PC-9 (cell line): ENCODE data around the gene MDC1. TPM values are rescaled to one million over a fixed set of nuclear protein-coding genes. Genes with fewer than 3 reads are reported as not detected.

Experiments used
- BruUV-seq: library from RNA; stranded (reverse); fragments of 400-500 nt; replicated peaks from 2 replicates; lab custom pipeline; 2021; lab: Mats Ljungman, UMichigan
- CTCF ChIA-PET: fragments of 300-600 bp; sonication (Branson Sonifier 250); formaldehyde crosslinking; loops from one replicate; lab custom pipeline; 2022; ENCODE audit warnings: antibody characterized with exemption; lab: Charles Lee
- POLR2A ChIA-PET: fragments of 300-600 bp; sonication (Branson Sonifier 250); formaldehyde crosslinking; loops from one replicate; lab custom pipeline; 2022; ENCODE audit warnings: antibody characterized with exemption; ENCODE audit not compliant: unreplicated experiment; lab: Charles Lee
- DNase-seq, 2 experiments: peaks; one replicate each; pipeline versions ENCODE4 v3.0.0 to v3.0.0-alpha.2; 2015 to 2022; ENCODE audit warnings: mixed read lengths in 1 of 2
- H2AFZ ChIP-seq: fragments of 200-600 bp; sonication (generic); 2 replicates; pipeline ENCODE4 v1.8.1; 2017; ENCODE audit warnings: antibody characterized with exemption
- H3F3A ChIP-seq: fragments of 200-600 bp; sonication (generic); 2 replicates; pipeline ENCODE4 v1.8.1; 2017; ENCODE audit warnings: antibody characterized with exemption, mild to moderate bottlenecking, low read depth; ENCODE audit not compliant: insufficient read depth
- H3K27ac ChIP-seq: fragments of 200-600 bp; sonication (generic); 2 replicates; pipeline ENCODE4 v1.6.1; 2016; ENCODE audit warnings: mixed run types
- H3K27me3 ChIP-seq: fragments of 200-600 bp; sonication (generic); 2 replicates; pipeline ENCODE4 v1.6.1; 2016; ENCODE audit warnings: low read depth, mixed run types; ENCODE audit not compliant: insufficient read depth
- H3K36me3 ChIP-seq: fragments of 200-600 bp; sonication (generic); 2 replicates; pipeline ENCODE4 v1.6.1; 2016; ENCODE audit warnings: low read depth, mixed run types
- H3K4me1 ChIP-seq: fragments of 200-600 bp; sonication (generic); replicated peaks from 2 replicates; pipeline ENCODE4 v1.6.1; 2016; ENCODE audit warnings: mixed run types; ENCODE audit not compliant: insufficient read depth
- H3K4me2 ChIP-seq: fragments of 200-600 bp; sonication (generic); 2 replicates; pipeline ENCODE4 v1.6.1; 2017; ENCODE audit warnings: mixed run types
- H3K4me3 ChIP-seq: fragments of 200-600 bp; sonication (generic); 2 replicates; pipeline ENCODE4 v1.6.1; 2016; ENCODE audit warnings: mixed run types
- H3K79me2 ChIP-seq: fragments of 200-600 bp; sonication (generic); 2 replicates; pipeline ENCODE4 v1.6.1; 2017; ENCODE audit warnings: low read depth, mixed run types
- H3K9me2 ChIP-seq: fragments of 200-600 bp; sonication (generic); 2 replicates; pipeline ENCODE4 v1.8.1; 2017; ENCODE audit warnings: mild to moderate bottlenecking; ENCODE audit not compliant: insufficient read depth
- H3K9me3 ChIP-seq: fragments of 200-600 bp; sonication (generic); 2 replicates; pipeline ENCODE4 v1.8.1; 2016; ENCODE audit warnings: low read depth; ENCODE audit not compliant: insufficient read depth
- H4K20me1 ChIP-seq: fragments of 200-600 bp; sonication (generic); 2 replicates; pipeline ENCODE4 v1.8.1; 2017; ENCODE audit not compliant: insufficient read depth
- EZH2 ChIP-seq: fragments of 200-600 bp; sonication (generic); IDR thresholded peaks from 2 replicates; pipeline ENCODE4 v1.8.0; 2017; ENCODE audit warnings: antibody characterized with exemption, low read depth
- intact Hi-C: fragments of 100-400 bp; cut with micrococcal nuclease; formaldehyde crosslinking; loops from one replicate; pipeline ENCODE4 v1.10.0; 2022; ENCODE audit not compliant: unreplicated experiment
- total RNA-seq: library from RNA; stranded (reverse); gene quantifications from 2 replicates; pipeline ENCODE4 v1.2.3, GENCODE V29; 2021
- TF ChIP-seq, protein P1 (sequence below): fragments of 200-600 bp; sonication (generic); conservative IDR thresholded peaks from 2 replicates; pipeline ENCODE4 v1.6.1; 2017; ENCODE audit warnings: mixed run types, antibody characterized with exemption, mild to moderate bottlenecking, moderate library complexity

Gene MDC1
- total RNA-seq, 1 experiment from 2014 or later = 81.6 TPM

DNA sequence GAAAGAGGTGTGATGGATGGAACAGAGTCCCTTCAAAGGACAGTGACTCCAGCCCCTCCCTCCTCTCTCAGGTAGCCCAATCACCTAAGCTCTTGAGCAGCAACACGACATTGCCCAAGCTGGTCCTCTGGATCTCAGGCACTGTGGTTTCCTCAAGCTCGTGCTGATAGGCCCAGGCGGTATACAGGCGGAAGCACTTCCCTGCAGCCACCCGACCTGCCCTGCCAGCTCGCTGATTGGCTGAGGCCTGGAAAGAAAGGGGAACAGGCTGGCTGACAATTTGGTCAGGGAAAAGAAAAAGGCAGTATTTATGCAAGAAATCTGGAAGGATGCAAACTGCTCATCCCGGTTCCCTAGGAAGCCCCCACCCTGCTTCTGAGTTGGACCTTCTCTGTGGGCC, 60.6 kb downstream of the MDC1 start:
- H4K20me1 ChIP-seq = no peaks in the 10 kb centered on the region
- H3K9me2 ChIP-seq = no peaks in the 10 kb centered on the region
- CTCF ChIA-PET = interaction anchor here (0.5 kb wide), 1 partner anchor 459 kb away, joined by 4 read pairs; no protein-coding TSS in a partner anchor
- H3K27me3 ChIP-seq = no peaks in the 10 kb centered on the region
- no peaks in the 10 kb centered on the region for H3K79me2 ChIP-seq
- no peak overlapping the region for H3K4me3 ChIP-seq
- intact Hi-C loops = no loop called here
- no peak overlapping the region for H3K4me2 ChIP-seq
- H2AFZ ChIP-seq = no peak overlapping the region
- POLR2A ChIA-PET = interaction anchor here (0.6 kb wide), 1 partner anchor 85 kb away, joined by 3 read pairs; the partner anchor contains the start of gene ABCF1
- H3K9me3 ChIP-seq = no peaks in the 10 kb centered on the region
- H3K4me1 ChIP-seq = no peaks in the 10 kb centered on the region
- peaks cover 11% of the 10 kb centered on the region for H3K36me3 ChIP-seq
- no peak for DNase-seq
- TF ChIP-seq, protein P1, sequence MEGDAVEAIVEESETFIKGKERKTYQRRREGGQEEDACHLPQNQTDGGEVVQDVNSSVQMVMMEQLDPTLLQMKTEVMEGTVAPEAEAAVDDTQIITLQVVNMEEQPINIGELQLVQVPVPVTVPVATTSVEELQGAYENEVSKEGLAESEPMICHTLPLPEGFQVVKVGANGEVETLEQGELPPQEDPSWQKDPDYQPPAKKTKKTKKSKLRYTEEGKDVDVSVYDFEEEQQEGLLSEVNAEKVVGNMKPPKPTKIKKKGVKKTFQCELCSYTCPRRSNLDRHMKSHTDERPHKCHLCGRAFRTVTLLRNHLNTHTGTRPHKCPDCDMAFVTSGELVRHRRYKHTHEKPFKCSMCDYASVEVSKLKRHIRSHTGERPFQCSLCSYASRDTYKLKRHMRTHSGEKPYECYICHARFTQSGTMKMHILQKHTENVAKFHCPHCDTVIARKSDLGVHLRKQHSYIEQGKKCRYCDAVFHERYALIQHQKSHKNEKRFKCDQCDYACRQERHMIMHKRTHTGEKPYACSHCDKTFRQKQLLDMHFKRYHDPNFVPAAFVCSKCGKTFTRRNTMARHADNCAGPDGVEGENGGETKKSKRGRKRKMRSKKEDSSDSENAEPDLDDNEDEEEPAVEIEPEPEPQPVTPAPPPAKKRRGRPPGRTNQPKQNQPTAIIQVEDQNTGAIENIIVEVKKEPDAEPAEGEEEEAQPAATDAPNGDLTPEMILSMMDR = no peak
- TF ChIP-seq EZH2 = no peak
- no TSS peak for BruUV-seq
- H3K27ac ChIP-seq = no peak overlapping the region
- H3F3A ChIP-seq = peaks cover 15% of the 10 kb centered on the region; the same call in 1 of the 2 replicates

DNA sequence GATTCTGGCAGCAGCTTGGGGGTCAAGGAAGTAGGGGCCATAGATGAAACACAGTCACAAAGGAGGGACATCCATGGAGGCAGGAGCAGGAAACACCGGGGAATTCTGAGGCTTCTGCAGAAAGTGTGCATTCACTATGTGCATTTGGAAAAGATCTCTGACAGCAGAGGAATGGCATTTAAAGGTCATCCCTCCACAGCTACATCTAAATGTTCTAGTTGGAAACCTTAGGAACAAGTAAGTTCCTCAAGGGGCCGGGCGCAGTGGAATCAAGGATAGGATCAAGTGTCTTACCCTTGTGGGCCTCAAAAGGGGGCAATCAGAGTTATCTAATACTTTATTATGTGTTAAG, 61.4 kb downstream of the MDC1 start:
- Histone ChIP-seq H3K27me3 (no peaks in the 10 kb centered on the region), H3K36me3 (peaks cover 18% of the 10 kb centered on the region), H3K4me1 (no peaks in the 10 kb centered on the region), H4K20me1 (no peaks in the 10 kb centered on the region), H3K27ac (no peak overlapping the region), H2AFZ (no peak overlapping the region), H3K9me2 (no peaks in the 10 kb centered on the region), H3F3A (peaks cover 20% of the 10 kb centered on the region; the same call in 1 of the 2 replicates), H3K4me3 (no peak overlapping the region), H3K4me2 (no peak overlapping the region), H3K79me2 (no peaks in the 10 kb centered on the region), H3K9me3 (no peaks in the 10 kb centered on the region)
- CTCF ChIA-PET = no interaction called here
- TF ChIP-seq EZH2 = no peak
- TF ChIP-seq, protein P1 = no peak
- POLR2A ChIA-PET = no interaction called here
- BruUV-seq = no TSS peak
- intact Hi-C loops = no loop called here
- DNase-seq = no peak

DNA sequence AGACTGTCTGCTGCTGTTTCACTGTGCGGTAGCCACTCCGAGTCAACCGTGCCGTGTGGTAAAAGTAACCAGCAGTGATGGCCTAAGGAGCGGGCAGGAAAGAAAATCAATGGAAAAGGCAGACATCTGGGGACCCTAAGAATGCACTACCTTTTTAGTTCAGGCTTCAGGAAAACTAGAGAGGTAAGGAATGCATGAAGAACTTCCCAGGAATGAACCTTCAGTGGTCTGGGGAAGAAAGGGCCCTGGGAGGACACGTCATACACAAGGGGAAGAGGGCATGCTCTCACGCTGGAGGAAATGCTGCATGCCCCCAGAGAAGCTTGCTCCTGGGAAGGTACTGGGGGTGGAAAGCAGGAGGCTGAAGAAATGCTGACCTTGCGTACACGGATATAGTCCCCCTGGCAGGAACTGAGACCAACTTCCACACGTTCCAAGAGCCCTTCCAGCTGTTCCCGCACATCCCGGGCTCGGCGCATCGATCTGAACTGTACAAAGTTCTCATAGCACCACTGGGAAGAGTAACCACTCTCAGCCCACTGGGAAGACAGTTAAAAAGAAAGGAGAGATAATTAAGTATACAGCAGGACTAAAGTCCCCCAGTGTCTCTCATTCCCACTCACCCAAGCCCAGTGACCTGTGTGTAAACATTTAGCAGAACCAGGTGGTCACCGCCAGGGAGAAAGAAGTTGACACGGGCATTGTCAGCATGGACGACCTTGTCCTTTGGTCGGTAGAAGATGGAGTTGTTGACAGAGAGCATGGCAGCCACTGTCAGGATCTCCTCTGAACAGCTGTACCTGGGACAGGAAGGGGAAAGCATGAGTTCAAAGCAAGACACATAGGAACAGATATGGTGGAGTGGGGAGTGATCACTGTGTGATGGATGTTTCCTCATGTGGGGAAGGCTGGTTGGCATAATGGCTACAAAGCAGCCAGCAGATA, 62.0 kb downstream of the MDC1 start:
- ChIA-PET CTCF (no interaction called here), POLR2A (no interaction called here)
- H4K20me1 ChIP-seq = no peaks in the 10 kb centered on the region
- H3K27me3 ChIP-seq = no peaks in the 10 kb centered on the region
- peaks cover 18% of the 10 kb centered on the region for H3K36me3 ChIP-seq
- no peak overlapping the region for H3K4me3 ChIP-seq
- no peaks in the 10 kb centered on the region for H3K79me2 ChIP-seq
- DNase-seq = no peak
- intact Hi-C loops = no loop called here
- no peak overlapping the region for H3K4me2 ChIP-seq
- H3K9me3 ChIP-seq = no peaks in the 10 kb centered on the region
- H3K9me2 ChIP-seq = no peaks in the 10 kb centered on the region
- no peak overlapping the region for H2AFZ ChIP-seq
- no peak for TF ChIP-seq EZH2
- TF ChIP-seq, protein P1 = no peak
- BruUV-seq = no TSS peak
- H3F3A ChIP-seq = peaks cover 24% of the 10 kb centered on the region; the same call in 1 of the 2 replicates
- no peak overlapping the region for H3K27ac ChIP-seq
- no peaks in the 10 kb centered on the region for H3K4me1 ChIP-seq
